ENCODE results near the gene KCNQ1.

The KCNQ1 gene

GRCh38 chr11:2804701-2805387 lies 360.0 kb downstream of the KCNQ1 start:
- TF ChIP-seq, protein P1, sequence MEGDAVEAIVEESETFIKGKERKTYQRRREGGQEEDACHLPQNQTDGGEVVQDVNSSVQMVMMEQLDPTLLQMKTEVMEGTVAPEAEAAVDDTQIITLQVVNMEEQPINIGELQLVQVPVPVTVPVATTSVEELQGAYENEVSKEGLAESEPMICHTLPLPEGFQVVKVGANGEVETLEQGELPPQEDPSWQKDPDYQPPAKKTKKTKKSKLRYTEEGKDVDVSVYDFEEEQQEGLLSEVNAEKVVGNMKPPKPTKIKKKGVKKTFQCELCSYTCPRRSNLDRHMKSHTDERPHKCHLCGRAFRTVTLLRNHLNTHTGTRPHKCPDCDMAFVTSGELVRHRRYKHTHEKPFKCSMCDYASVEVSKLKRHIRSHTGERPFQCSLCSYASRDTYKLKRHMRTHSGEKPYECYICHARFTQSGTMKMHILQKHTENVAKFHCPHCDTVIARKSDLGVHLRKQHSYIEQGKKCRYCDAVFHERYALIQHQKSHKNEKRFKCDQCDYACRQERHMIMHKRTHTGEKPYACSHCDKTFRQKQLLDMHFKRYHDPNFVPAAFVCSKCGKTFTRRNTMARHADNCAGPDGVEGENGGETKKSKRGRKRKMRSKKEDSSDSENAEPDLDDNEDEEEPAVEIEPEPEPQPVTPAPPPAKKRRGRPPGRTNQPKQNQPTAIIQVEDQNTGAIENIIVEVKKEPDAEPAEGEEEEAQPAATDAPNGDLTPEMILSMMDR (IDR thresholded peaks at IDR 0.05; ENCODE audit: insufficient read depth, missing control alignments), result no peak
- FAIRE-seq, result no peak
- no peak for DNase-seq (ENCODE audit: insufficient read length, low spot score)

DNA sequence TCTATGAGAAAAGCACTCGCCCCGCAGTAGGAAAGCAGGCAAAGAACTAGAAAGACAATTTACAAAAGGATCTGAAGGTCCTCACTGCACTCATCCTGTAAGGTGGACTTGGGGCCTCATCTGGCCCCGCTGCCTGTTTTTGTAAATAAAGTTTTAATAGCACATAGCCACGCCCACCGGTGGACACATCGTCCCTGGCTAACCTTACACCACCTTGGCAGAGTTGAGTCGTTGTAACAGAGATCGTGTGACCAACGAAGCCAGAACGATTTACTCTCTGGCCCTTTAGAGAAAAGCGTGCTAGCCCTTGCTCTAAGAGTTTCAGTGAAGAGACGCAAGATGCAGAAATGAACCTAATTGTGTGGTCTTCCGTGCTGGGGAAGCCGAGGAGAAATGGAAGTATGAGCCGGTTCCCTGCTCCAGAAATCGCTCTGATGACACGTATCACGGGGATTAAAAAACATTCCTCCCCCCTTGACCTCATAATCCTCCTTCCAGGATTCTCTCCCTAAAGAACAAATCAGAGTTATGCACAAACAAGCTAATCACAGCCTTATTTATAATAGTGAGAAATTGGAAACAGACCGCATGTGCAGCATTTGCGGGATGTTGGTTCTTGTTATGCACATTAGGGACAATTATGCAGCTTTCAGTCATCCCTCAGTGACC lies 360.7 kb downstream of the KCNQ1 start:
- DNase-seq (ENCODE audit: insufficient read length, low spot score) (no peak), FAIRE-seq (no peak)

DNA sequence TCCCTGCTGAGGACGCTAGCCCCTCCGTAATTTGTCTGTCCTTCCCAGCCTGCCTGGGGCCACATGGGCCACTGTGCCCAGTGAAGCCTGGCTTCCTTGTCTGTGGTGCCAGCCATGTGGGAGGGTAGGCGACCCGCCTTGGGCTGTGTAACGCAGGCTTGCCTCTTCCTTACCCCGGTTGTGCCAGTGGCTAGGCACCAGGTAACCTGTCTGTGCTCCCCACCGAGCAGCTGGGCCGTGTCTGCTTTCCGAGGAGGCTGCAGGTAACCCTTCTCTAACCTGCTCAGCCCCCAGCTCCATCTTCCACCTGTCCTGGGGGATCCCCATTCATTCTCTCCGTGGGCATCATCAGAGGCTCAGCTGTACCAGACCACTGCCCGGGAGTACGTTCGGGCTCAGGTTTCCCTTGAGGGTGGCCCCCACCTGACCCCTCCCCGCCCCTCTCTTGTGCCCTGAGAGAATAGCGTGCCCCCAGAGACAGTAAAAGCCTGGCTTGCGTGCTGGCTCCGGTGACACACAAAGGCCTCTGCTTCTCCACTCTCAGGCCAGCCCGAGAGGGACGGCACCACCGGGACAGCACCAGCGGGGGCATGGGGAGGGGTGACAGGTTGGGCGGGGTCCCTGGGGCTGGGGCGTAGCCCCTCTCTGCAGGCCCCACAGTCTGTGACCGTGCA lies 361.7 kb downstream of the KCNQ1 start:
- TF ChIP-seq, protein P1 (IDR thresholded peaks at IDR 0.05; ENCODE audit: insufficient read depth, missing control alignments), result no peak
- no peak for DNase-seq (ENCODE audit: insufficient read length, low spot score)
- FAIRE-seq, result no peak

More for the DNA sequence above, 360.7 kb downstream of the KCNQ1 start:
- TF ChIP-seq, protein P1 (IDR thresholded peaks at IDR 0.05; ENCODE audit: insufficient read depth, missing control alignments), result no peak

DNA sequence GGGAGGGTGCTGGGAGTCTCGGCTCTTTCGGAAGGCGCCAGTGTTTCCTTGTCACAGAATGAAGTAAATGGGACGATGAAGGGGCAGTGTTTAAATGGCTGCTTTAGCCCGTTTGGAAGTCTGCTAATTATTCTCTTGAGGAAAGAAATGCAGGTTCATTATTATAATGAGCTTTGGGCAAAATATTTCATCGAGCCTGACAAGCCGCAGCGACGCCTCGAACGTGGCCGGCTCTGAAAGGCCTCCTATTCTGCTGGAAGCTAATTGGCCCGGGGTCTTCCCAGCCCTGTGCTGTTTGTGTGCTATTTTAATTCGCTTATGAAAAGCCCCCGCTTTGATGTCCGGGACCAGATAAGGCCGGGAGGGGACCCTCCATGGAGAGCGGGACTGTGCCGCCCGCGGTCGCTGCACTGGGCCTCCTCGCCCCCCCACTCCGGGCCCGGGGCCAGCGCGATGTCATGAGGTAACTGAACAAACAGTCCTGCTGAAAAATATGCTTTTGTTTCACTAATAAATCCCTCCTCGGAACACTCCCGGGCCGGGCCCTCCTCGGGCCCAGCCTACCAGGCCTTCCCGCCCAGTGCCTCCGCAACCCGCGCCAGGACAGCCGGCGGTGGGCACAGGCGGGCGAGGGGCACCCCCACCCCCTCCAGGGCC lies 362.3 kb downstream of the KCNQ1 start:
- TF ChIP-seq, protein P1 (IDR thresholded peaks at IDR 0.05; ENCODE audit: insufficient read depth, missing control alignments), result no peak
- no peak for FAIRE-seq
- no peak for DNase-seq (ENCODE audit: insufficient read length, low spot score)

DNA sequence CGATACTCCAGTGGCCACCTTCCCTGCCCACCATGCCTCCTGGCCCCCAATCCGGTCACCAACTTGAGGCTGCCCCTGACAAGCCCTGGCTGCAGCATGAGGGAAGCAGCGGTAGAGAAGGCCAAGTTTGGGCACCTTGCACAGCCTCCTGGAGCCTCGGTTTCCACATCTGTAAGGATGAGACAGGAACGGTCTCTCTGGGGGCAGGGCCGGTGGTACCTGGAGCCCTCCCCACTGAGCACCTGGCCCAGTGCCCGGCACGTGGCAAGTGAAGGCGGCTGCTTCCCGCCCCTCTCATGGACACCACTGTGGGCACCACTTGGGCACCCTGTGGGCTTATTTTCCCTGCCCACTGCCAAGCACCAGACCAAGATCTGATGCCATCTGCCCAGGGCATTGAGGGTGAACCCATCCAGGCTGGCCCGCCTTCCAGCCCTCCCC lies 363.0 kb downstream of the KCNQ1 start:
- no peak for FAIRE-seq
- DNase-seq (ENCODE audit: insufficient read length, low spot score), result no peak
- TF ChIP-seq, protein P1 (IDR thresholded peaks at IDR 0.05; ENCODE audit: insufficient read depth, missing control alignments), result no peak

DNA sequence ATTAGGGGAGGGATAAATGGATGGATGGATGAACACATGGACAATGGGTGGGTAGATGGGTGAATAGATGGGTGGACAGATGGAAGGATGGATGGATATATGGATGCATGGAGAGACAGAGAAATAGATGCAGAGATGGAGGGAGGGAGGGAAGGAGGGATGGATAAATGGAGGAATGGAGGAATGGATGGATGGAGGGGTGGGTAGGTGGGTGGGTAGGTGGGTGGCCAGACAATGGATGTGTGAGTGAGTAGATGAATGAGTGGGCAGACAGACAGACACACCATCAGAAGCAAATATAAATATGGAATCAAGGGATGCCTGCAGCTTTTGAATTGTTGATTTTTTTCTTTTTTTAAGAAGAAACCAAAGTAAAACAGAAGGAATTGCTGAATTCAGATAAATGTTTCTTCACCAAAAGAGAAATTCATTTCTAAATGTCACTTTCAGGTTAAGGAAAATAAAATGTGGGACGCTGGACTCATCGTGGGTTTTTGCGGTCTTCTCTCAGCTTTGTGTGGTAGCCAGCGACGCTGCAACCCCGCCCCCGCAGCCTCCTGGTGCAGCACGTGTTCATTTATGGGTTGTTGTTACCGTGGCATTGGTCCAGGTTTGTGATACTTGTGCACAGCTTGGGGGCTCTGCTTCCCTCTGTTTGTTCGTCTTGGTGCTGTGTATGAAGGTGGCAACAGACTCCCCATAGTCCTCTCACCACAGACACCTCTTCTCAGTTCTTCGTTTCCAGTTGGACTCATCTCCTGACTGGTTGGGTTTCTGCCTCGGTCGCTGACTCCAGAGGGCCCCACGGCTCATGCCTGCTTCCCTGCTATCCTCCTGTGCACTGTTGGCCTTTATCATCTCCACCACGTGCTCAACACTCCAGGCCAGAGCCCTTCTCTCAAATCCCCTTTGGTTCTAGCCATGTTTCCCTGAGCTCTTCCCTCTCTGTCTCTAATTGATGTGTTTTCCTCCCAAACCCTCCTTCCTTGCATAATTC lies 364.3 kb downstream of the KCNQ1 start:
- no peak for DNase-seq (ENCODE audit: insufficient read length, low spot score)
- no peak for FAIRE-seq
- TF ChIP-seq, protein P1 (IDR thresholded peaks at IDR 0.05; ENCODE audit: insufficient read depth, missing control alignments), result no peak
